PC-3 (cell line): ENCODE measurements around the gene PRKX.

Source experiments
- CTCF ChIP-seq: fragments of 300-600 bp; sonication (generic); conservative IDR thresholded peaks from 2 replicates; pipeline ENCODE4 v1.5.1; 2017; ENCODE audit warnings: antibody characterized with exemption, low read depth, mild to moderate bottlenecking, low read length
- EZH2phosphoT487 ChIP-seq: fragments of 300-600 bp; sonication (generic); IDR thresholded peaks from 2 replicates; pipeline ENCODE4 v1.6.1; 2018; ENCODE audit warnings: mild to moderate bottlenecking, antibody characterized with exemption, low read length, borderline replicate concordance

DNA sequence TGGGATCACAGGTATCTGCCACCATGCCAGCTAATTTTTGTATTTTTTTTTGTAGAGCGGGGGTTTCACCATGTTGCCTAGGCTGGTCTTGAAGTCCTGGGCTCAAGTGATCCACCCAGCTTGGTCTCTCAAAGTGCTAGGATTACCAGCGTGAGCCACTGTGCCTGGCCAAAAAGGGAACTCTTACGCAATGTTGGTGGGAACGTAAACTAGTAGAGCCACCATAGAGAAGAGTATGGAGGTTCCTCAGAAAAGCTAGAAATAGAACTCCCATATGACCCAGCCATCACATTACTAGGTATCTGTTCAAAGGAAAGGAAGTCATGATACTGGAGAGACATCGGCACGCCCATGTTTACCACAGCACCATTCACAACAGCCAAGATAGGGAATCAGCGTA, 85.9 kb downstream of the PRKX start:
- TF ChIP-seq CTCF = no peak
- no peak for TF ChIP-seq EZH2phosphoT487
